Progenitor cell of endocrine pancreas (in vitro differentiated cells): ENCODE measurements around the gene PPP4R2. TPM values are rescaled to one million over a fixed set of nuclear protein-coding genes. Genes with fewer than 3 reads are reported as not detected.

Experiments used
- DNase-seq: peaks from one replicate; pipeline ENCODE4 v3.0.0; 2021; ENCODE audit warnings: low spot score; ENCODE audit not compliant: unreplicated experiment
- H3K27ac Mint-ChIP-seq: 2 replicates; pipeline ENCODE4 v1.8.0; 2021; ENCODE audit warnings: mild to moderate bottlenecking, moderate library complexity, mixed read lengths
- H3K27me3 Mint-ChIP-seq: 2 replicates; pipeline ENCODE4 v1.8.0; 2021; ENCODE audit warnings: mixed read lengths
- H3K36me3 Mint-ChIP-seq: 2 replicates; pipeline ENCODE4 v1.8.0; 2022; ENCODE audit warnings: mixed read lengths; ENCODE audit not compliant: insufficient read depth
- H3K4me1 Mint-ChIP-seq: 2 replicates; pipeline ENCODE4 v1.8.0; 2021; ENCODE audit warnings: low read depth, mixed read lengths
- H3K4me3 Mint-ChIP-seq: 2 replicates; pipeline ENCODE4 v1.8.0; 2021; ENCODE audit warnings: low read depth, mild to moderate bottlenecking, moderate library complexity, mixed read lengths
- H3K9me3 Mint-ChIP-seq: 2 replicates; pipeline ENCODE4 v1.8.0; 2021; ENCODE audit warnings: low read depth, mixed read lengths
- CTCF ChIP-seq: fragments of 200-600 bp; sonication (generic); IDR thresholded peaks from one replicate; pipeline ENCODE4 v1.5.0; 2021; ENCODE audit warnings: antibody characterized with exemption, mild to moderate bottlenecking; ENCODE audit not compliant: unreplicated experiment
- total RNA-seq: library from RNA; stranded (reverse); gene quantifications from 2 replicates; pipeline ENCODE4 v1.2.1, GENCODE V29; 2021

PPP4R2 gene
- total RNA-seq, 1 donor from 2014 or later, result 130 TPM

- no peaks in the 10 kb centered on the region for H3K9me3 Mint-ChIP-seq
- no peaks in the 10 kb centered on the region for H3K4me1 Mint-ChIP-seq
- H3K4me3 Mint-ChIP-seq, result no peak overlapping the region
- no peak for TF ChIP-seq CTCF
- H3K27ac Mint-ChIP-seq, result no peak overlapping the region
- no peak for DNase-seq
- no peaks in the 10 kb centered on the region for H3K27me3 Mint-ChIP-seq
- no peaks in the 10 kb centered on the region for H3K36me3 Mint-ChIP-seq
Observed at GRCh38 chr3:73108750-73109149, 112.1 kb downstream of the PPP4R2 start.

GRCh38 chr3:73110530-73110929, 113.9 kb downstream of the PPP4R2 start:
- DNase-seq, result no peak
- H3K27ac Mint-ChIP-seq, result no peak overlapping the region
- H3K4me3 Mint-ChIP-seq, result no peak overlapping the region
- no peaks in the 10 kb centered on the region for H3K27me3 Mint-ChIP-seq
- H3K4me1 Mint-ChIP-seq, result no peaks in the 10 kb centered on the region
- H3K36me3 Mint-ChIP-seq, result no peaks in the 10 kb centered on the region
- no peak for TF ChIP-seq CTCF
- no peaks in the 10 kb centered on the region for H3K9me3 Mint-ChIP-seq

- Mint-ChIP-seq H3K4me1 (no peaks in the 10 kb centered on the region), H3K27ac (no peak overlapping the region), H3K9me3 (no peaks in the 10 kb centered on the region), H3K4me3 (no peak overlapping the region), H3K27me3 (no peaks in the 10 kb centered on the region), H3K36me3 (no peaks in the 10 kb centered on the region)
- DNase-seq, result no peak
- no peak for TF ChIP-seq CTCF
Observed at GRCh38 chr3:73114711-73115110, 118.1 kb downstream of the PPP4R2 start.

GRCh38 chr3:73115806-73116205, 119.2 kb downstream of the PPP4R2 start:
- DNase-seq, result no peak
- Mint-ChIP-seq H3K27me3 (no peaks in the 10 kb centered on the region), H3K9me3 (no peaks in the 10 kb centered on the region), H3K4me3 (no peak overlapping the region), H3K36me3 (no peaks in the 10 kb centered on the region), H3K4me1 (no peaks in the 10 kb centered on the region), H3K27ac (no peak overlapping the region)
- TF ChIP-seq CTCF, result no peak

Other genes starting within 250 kb of the PPP4R2 start
- 19.4 and 26.5 TPM in 2 replicates for gene SHQ1, start 148.4 kb upstream of the PPP4R2 start, total RNA-seq
- gene GXYLT2, start 108.8 kb upstream of the PPP4R2 start, total RNA-seq, result 6.0 and 7.4 TPM in 2 replicates
- gene EBLN2, start 64.8 kb downstream of the PPP4R2 start, total RNA-seq, result 14.9 and 16.9 TPM in 2 replicates